Fibroblast of pulmonary artery (primary cell): ENCODE results near the gene NPHS1.

Source experiments
- DNase-seq: peaks from one replicate; pipeline ENCODE4 v3.0.0-alpha.2; 2010; ENCODE audit warnings: low read depth
- H3K4me3 ChIP-seq: replicated peaks from 2 replicates; pipeline ENCODE4 v1.5.1; 2011; ENCODE audit warnings: low read depth, mild to moderate bottlenecking, control low read depth, low read length, moderate library complexity
- TF ChIP-seq, protein P1 (sequence below): IDR thresholded peaks from 2 replicates; pipeline ENCODE4 v1.5.1; 2011; ENCODE audit warnings: mild to moderate bottlenecking, control low read depth, low read length, inconsistent platforms; ENCODE audit errors: missing control alignments

The NPHS1 gene

DNA sequence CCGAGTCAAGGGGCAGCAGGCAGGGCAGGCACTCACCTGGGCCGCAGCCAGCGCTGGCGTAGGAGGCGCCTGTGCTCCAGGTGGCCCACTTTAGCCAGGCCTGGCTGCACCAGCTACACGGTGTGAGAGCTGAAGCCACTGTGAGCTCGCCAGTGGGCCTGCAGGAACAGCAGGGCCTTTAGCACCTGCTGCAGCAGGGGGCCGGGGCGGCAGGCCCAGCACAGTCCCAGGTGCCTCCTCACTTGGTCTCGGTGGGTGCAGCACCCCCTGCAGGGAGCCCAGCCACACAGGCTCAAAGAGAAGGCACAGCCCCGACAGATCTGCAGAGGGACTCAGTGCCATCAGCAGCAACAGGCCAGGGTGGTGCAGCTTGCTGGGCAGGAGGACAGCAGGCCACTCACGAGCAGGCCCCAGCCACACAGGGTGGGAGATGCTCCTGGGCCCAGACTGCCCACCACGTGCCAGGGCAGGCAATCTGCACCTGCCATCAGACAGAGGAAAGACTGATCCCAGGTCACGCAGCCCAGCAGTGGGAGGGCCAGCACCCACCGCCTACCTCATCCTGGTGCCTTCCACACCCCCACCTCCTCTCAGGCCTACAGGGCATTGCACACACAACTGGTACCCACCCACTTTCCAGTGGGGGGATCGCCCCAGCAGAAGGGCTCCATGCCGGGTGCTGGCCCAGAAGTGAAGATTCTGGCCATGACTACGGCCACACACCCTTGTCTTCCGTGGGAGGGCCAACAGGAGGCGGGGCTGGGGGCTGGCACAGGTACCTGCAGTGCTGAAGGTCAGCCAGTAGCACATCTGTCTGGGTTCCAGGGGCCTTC, 61.1 kb downstream of the NPHS1 start:
- DNase-seq = no peak
- TF ChIP-seq, protein P1, sequence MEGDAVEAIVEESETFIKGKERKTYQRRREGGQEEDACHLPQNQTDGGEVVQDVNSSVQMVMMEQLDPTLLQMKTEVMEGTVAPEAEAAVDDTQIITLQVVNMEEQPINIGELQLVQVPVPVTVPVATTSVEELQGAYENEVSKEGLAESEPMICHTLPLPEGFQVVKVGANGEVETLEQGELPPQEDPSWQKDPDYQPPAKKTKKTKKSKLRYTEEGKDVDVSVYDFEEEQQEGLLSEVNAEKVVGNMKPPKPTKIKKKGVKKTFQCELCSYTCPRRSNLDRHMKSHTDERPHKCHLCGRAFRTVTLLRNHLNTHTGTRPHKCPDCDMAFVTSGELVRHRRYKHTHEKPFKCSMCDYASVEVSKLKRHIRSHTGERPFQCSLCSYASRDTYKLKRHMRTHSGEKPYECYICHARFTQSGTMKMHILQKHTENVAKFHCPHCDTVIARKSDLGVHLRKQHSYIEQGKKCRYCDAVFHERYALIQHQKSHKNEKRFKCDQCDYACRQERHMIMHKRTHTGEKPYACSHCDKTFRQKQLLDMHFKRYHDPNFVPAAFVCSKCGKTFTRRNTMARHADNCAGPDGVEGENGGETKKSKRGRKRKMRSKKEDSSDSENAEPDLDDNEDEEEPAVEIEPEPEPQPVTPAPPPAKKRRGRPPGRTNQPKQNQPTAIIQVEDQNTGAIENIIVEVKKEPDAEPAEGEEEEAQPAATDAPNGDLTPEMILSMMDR = no peak
- H3K4me3 ChIP-seq = no peak overlapping the region

DNA sequence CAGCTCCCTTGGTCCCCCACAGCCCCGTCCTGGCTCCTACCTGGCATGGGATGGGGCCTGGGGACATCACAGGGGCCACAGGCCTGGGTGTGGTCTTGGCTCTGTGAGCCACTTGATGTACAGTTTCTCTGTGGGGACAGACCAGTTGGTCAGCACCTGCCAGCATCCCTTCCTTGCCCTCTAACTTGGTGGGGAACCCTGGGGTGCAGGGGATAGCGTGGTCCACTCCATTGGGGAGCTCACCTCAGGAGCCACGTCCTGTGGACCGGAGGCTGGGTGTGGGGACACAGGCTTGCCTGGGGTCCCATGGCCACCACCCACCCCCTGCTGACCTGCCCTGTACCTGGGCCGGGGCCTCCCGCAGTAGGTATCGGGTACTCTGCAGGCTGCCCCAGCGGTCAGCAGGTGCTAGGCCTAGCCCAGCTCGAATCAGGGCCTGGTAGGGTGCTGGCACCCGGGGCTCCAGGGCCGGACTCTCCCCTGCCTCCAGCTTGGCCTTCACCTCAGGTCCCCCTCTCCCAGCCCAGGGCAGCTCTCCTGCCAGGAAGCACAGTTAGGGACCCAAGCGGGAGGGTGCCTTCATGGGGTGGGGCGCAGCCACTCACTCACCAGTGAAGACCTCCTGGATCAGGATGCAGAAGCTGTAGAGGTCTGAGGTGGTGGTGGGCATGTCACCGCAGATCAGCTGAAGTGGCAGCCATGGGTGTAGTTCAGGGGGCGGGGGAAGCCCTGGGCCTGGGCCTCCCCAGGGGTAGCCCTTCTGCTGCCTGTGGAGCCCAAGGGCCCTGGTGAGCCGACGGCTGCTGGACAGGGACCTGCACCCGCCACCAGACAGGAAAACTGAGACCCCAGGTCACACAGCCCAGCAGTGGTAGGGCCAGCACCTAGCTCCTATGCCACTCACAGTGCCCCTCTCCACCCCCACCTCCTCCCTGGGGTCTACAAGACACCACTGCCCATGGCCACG, 62.0 kb downstream of the NPHS1 start:
- no peak for DNase-seq
- TF ChIP-seq, protein P1 = no peak
- H3K4me3 ChIP-seq = no peak overlapping the region

GRCh38 chr19:35789195-35789977, 62.9 kb downstream of the NPHS1 start:
- no peak overlapping the region for H3K4me3 ChIP-seq
- TF ChIP-seq, protein P1 = no peak
- no peak for DNase-seq

- H3K4me3 ChIP-seq = no peak overlapping the region
- DNase-seq = no peak
- TF ChIP-seq, protein P1 = no peak
Measured at GRCh38 chr19:35788205-35788960, 63.9 kb downstream of the NPHS1 start.

GRCh38 chr19:35787227-35787799, 65.0 kb downstream of the NPHS1 start:
- TF ChIP-seq, protein P1 = no peak
- H3K4me3 ChIP-seq = no peak overlapping the region
- DNase-seq = no peak
